Stomach (tissue), 4 donors: ENCODE data around the gene NOP58.

Source experiments
- CTCF ChIP-seq, 7 experiments: fragments of 450-650 bp in 4 of 7; fragments of 200-600 bp in 3 of 7; sonication (generic) in 3 of 7; IDR thresholded peaks; one replicate each; pipeline ENCODE4 v1.5.1; 2016 to 2019; ENCODE audit warnings: antibody characterized with exemption in 7 of 7, control low read depth in 2 of 7, mild to moderate bottlenecking in 1 of 7
- EP300 ChIP-seq: sonication (generic); formaldehyde crosslinking; IDR thresholded peaks from one replicate; pipeline ENCODE4 v1.6.1; 2017; ENCODE audit warnings: antibody characterized with exemption
- POLR2A ChIP-seq, 4 donors: fragments of 450-650 bp; IDR thresholded peaks; one replicate each; pipeline ENCODE4 v1.6.1; 2016; ENCODE audit warnings: antibody characterized with exemption in 4 of 4, control low read depth in 2 of 4, mild to moderate bottlenecking in 1 of 4, moderate library complexity in 1 of 4
- POLR2AphosphoS5 ChIP-seq, 3 donors: sonication (generic); formaldehyde crosslinking; IDR thresholded peaks; one replicate each; pipeline ENCODE4 v1.6.1; 2016; ENCODE audit warnings: antibody characterized with exemption in 3 of 3

GRCh38 chr2:202306034-202306433, 40.5 kb downstream of the NOP58 start:
- TF ChIP-seq EP300 (no peak), CTCF (IDR thresholded peaks at IDR 0.05) (no peak), POLR2A (IDR thresholded peaks at IDR 0.05) (no peak), POLR2AphosphoS5 (IDR thresholded peaks at IDR 0.05) (no peak)
